Activated CD8-positive, alpha-beta memory T cell treated with anti-CD3 and anti-CD28 coated beads, Interleukin-2, amount 50 U/mL, for 1 hour (primary cell): ENCODE data around the gene PBX1.

Experiments used
- DNase-seq: peaks from one replicate; pipeline ENCODE4 v3.0.0-alpha.2; 2020; ENCODE audit errors: extremely low read depth

PBX1 gene

DNA sequence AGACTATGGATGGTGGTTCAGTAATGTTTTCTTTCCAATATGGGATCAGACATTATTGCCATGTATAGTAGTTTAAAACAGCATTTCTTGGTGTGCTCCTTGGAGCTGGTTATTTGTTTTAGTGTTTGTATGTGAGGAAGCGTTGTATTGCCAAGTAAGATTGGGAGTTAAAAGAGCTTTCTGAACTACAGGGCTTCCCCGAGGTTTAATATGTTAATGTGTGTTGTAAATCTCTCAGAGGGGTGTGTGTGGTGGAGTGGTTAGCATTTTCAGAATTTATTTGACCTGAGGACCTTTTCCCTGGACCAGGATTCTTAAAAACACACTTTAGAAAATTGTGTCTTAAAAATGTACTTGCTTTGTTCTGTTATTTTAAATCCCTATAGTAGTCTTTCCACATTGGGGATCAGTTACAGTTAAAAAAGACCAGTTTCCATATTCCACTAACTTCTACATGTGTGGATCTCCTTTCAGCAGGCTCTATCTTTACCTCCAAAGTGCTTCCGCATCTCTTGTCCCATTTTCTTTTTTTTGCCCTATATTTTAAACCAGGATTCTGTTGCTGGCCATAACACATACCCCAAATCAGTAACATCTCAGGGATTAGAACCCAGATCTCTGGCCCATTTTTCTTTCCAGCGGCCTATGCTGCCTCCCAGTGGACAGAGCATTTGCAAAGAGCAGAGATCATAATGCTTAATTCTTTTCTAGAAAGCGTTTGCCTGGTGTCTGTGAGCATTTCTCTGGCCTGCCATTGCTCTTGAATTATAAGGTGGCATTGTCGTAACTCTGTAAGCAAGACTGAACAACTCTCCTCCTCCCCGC, 58.6 kb downstream of the PBX1 start:
- DNase-seq = no peak

DNA sequence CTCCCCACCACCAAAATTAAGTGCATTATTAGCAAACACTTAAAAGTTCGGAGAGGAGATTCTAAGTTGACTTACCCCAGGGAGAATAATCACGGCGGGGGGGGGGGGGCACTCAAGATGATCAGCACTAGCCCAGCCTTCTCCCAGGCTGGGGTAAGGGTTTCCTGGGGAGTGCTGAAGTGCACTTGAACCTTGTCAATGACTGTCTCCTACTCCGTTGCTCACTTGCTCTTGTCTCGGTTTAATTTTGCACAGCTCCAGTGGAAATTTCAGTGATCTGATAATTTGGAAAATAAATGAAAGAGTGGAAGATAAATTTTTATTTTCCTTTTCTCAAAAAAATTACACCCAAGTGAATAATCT, 59.2 kb downstream of the PBX1 start:
- no peak for DNase-seq

GRCh38 chr1:164619006-164619784, 60.2 kb downstream of the PBX1 start:
- no peak for DNase-seq

GRCh38 chr1:164622068-164622845, 63.3 kb downstream of the PBX1 start:
- no peak for DNase-seq

DNA sequence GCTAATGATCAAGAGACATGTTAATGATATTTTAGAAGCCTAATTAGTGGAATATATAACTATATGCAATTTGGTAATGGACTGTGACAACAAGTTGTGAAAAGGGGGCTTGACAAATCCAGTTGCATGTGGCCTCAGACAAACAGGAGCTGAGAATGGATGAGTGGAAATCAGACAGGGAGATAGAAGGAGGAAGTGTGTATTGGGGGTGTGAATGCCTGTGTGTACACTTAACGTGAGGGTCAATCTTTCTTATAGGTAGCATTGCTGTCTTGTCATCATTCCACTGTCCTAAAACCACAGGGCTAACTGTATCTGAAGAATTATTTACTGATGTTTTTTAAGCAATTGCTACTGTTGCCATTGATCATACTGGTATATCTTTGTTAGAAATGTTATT, 64.8 kb downstream of the PBX1 start:
- no peak for DNase-seq

GRCh38 chr1:164624400-164624799, 65.4 kb downstream of the PBX1 start:
- no peak for DNase-seq

- no peak for DNase-seq
Observed at GRCh38 chr1:164625004-164625617, 66.1 kb downstream of the PBX1 start.

- no peak for DNase-seq
Observed at GRCh38 chr1:164628772-164629171, 69.8 kb downstream of the PBX1 start.

DNA sequence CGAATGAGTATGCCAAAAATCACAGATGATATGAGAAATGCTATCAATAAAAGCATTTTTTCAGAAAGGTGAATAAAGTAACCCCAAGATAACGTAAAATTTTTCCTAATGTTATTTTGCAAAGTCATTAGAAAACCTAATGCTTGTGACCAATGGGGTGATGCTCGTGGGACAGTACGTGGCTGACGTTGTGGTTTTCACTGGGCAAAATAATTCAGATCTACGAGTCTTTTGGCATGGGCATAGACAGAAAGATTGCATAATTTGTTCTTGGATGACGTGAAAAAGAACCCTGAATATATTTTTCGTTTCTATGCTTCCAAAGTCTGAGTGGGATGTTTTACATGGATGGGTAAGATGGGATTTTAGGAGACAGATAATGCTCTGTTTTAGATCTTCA, 71.0 kb downstream of the PBX1 start:
- DNase-seq = no peak

DNA sequence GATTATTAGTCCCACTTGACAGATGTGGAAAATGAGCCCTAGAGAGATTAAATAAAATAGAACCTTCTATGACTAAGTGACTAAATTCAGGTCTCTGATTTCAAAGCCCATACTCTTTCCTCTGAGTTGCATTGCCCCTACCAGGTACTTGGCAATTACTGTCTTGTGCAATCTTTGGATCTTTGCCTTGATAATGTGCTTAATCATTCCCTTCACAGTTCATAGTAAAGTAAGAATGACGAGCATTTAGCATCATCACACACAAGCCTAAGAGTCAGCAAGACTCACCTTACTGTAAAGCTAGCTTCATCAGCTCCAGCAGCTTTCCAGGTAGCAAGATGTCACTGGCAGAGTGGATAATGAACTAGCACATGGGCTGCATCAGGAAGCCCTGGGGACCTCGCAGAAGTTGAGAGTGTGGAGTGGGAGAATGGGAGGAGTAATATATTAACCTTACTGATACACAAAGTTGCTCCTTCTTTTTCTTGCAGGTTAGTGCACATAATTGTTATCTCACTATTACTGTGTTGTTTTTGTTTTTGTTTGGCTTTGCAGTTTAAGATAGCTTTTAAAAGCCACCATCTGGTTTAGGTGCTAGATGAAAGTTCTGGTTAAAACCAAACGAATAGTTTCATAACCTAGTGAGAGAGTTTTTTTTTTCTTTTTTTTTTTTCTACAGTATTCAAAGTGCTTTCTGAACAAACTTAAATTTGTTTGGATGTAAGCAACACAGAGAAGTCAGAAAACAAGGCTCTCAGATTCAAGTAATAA, 71.8 kb downstream of the PBX1 start:
- no peak for DNase-seq

DNA sequence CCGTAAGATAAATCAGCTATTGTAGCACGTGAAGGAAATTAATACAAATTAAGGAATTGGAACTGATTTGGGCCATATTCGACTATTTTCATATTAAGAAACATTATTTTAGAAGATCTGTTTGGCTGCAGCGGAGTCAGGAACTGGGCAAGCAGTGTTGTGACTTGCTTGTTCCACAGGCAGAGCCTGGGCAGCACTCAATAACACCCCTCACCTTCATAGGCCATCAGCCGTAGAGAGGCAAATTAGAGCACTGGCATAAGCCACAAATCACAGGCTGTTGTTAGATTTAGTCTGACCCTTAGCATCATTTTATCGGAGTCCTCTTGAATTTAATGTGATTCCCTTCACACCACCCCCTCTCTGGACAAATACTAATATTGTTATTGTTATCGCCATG, 72.8 kb downstream of the PBX1 start:
- no peak for DNase-seq

DNA sequence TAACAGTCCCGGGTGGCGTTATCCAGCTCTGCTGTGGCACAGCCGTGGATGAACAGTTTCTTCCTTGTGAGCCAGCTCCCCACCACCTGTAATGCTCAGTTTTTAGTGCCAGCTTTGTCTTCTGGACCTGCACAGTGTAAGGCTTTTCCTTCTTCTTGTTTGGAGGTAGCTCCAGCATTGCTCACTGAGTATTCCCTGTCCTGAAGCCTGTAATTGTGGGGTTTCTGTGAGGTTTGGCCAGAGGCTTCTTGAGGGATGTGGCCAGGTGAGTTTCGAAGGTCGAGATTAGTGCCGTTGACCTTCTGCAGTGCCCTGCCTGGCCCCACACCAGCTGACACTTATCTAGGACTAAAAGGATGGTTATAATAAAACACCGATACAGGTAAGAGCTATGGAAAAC, 75.0 kb downstream of the PBX1 start:
- no peak for DNase-seq

- no peak for DNase-seq
Observed at GRCh38 chr1:164635059-164635802, 76.2 kb downstream of the PBX1 start.

DNA sequence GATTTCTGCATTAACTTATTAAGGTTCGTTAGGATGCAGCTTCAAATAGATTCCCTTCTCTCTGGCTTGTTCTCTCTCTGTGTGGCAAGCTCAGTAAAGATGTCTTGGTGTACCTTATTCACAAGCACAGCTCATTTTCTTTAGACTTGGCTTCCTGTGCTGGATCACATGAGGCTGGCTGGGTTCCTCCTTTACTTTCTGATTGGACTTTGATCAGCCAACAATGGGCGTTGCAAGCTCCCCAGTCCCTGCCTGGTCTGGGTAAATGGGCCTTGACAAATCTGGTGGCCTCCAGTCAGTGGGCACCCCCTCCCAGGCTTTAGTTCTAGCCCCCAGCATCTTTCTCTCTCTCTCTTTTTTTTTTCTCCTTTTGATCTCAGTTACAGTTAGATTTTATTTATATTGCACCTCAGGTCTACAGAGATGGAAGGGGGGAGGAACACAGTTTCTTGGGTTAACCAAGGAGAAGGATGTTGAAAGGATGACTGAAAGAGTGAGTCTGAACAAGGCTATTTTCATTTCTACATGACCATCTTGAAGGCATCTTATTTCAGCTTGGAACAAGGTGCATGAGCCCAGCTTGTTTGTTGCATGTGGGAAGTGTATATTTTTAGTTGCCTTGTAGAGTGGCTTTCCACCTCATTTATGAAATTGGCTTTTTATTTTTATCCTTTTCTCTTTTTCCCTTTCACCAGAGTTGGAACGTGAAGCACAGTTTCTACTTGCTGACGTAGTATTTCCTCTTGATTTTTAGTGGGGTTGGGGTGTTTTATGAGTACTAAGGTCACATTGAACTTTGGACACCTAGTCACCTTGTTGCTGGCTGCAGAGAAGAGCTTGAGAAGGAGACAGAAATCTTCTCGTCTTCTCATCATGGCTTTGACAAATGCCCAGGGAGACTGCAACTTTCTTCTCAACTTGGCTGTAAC, 77.1 kb downstream of the PBX1 start:
- DNase-seq = no peak

GRCh38 chr1:164636757-164637156, 77.8 kb downstream of the PBX1 start:
- no peak for DNase-seq

DNA sequence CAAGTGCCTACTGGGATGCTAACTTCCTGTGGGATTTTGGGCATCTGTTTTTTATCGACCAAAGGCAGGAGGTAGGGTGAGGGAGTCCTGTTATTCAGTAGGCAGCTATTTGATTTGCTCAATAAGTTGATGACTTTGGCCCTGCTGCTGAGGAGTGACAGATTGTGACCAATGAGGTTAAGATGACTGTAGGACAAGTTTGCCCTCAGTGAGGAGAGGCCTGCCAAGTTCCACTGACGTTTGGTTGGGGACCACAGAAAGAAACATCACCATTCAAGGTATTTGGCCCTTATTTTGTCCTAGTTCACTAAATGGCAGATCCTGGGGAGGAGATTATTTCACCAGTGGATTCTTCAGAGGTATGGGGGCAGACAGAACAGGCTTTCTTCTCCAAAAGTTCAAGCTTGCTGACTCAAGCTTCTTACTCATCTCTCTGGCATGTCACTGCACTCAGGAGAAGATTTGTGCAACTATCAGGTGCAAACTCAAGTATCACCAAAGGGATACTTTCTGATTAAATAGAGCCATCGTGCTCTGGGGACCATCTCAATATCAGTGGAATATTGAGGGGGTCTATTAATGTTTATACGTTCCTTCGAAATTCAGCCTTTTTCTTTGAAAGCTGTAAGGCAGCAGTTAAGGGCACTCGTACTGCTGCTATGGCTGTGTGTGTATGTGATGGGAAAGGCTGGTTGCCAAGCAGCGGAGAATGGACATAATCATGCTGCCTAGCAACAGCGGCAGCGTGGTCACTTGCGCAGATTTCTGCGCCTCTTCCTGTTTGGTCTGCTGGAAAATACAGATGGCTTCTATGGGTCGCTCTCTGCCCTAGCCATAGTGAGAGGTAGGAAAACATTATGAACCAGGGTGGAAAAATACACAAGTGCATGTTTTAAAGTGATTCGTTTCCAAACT, 78.7 kb downstream of the PBX1 start:
- DNase-seq = no peak

- no peak for DNase-seq
Observed at GRCh38 chr1:164638492-164639202, 79.7 kb downstream of the PBX1 start.
